ENCODE results near the gene PSEN1. TPM values are rescaled to one million over a fixed set of nuclear protein-coding genes. Genes with fewer than 3 reads are reported as not detected.

The PSEN1 gene
- total RNA-seq, 1 experiment from 2014 or later, result 49.9 TPM

DNA sequence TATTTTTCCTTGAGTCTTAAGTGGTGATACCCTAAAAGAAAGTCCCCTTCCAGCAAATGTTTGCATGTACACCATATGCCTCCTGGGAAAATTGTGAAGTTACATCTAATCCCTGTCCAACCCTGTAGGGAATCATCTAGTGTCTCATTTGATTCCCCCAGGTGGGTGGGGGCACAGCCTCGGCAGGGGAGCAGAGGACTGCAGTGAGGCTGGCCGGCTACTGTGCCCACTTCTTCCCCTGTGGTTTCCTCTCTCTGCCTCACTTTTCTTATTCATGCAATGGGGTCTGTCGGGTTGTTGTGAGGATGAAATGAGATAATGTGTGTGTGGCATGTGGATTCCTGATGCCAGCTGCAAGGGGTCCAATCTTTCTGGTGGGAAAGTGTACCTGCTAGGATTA, 107.0 kb downstream of the PSEN1 start:
- no peaks in the 10 kb centered on the region; a peak in 2 of 5 replicates for H3K9me3 Mint-ChIP-seq
- no peak overlapping the region for H3K27ac ChIP-seq (ENCODE audit: insufficient read length, low read depth, low read length)
- peaks cover 21 to 28% of the 10 kb centered on the region in 2 experiments for H3K4me1 Mint-ChIP-seq
- TF ChIP-seq, protein P1, sequence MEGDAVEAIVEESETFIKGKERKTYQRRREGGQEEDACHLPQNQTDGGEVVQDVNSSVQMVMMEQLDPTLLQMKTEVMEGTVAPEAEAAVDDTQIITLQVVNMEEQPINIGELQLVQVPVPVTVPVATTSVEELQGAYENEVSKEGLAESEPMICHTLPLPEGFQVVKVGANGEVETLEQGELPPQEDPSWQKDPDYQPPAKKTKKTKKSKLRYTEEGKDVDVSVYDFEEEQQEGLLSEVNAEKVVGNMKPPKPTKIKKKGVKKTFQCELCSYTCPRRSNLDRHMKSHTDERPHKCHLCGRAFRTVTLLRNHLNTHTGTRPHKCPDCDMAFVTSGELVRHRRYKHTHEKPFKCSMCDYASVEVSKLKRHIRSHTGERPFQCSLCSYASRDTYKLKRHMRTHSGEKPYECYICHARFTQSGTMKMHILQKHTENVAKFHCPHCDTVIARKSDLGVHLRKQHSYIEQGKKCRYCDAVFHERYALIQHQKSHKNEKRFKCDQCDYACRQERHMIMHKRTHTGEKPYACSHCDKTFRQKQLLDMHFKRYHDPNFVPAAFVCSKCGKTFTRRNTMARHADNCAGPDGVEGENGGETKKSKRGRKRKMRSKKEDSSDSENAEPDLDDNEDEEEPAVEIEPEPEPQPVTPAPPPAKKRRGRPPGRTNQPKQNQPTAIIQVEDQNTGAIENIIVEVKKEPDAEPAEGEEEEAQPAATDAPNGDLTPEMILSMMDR (conservative IDR thresholded peaks at IDR 0.05), result no peak
- no peak overlapping the region for H2AFZ ChIP-seq (ENCODE audit: low read length)
- H4K91ac ChIP-seq (ENCODE audit: insufficient read length, low read depth, low read length), result no peak overlapping the region
- no peaks in the 10 kb centered on the region for H4K20me1 ChIP-seq (ENCODE audit: control insufficient read depth, insufficient read depth, insufficient read length)
- H3K4me1 ChIP-seq (ENCODE audit: insufficient read depth, low read length), result no peaks in the 10 kb centered on the region; the same call in 1 of the 2 replicates
- H3K4me3 Mint-ChIP-seq, result no peak overlapping the region
- no peak overlapping the region for H3K9ac ChIP-seq (ENCODE audit: extremely low read depth, insufficient read length, low read length)
- H2AK5ac ChIP-seq (ENCODE audit: insufficient read length, low read length), result no peak overlapping the region
- no peak overlapping the region for H3K18ac ChIP-seq (ENCODE audit: insufficient read length, low read depth, low read length)
- H3T11ph ChIP-seq (ENCODE audit: low read length), result no peak overlapping the region
- H2BK20ac ChIP-seq (ENCODE audit: low read depth, low read length, poor library complexity, severe bottlenecking), result no peak overlapping the region
- H3K56ac ChIP-seq (ENCODE audit: insufficient read length, low read depth, low read length), result no peak overlapping the region
- no peak overlapping the region for H2BK5ac ChIP-seq (ENCODE audit: insufficient read length, low read length)
- H3K27me3 ChIP-seq (ENCODE audit: insufficient read depth, low read length), result peaks cover 13% of the 10 kb centered on the region
- no peak overlapping the region for H4K8ac ChIP-seq (replicated peaks; ENCODE audit: insufficient read length, low read depth, low read length)
- H3K23me2 ChIP-seq (ENCODE audit: insufficient read length, low read depth, low read length, poor library complexity, severe bottlenecking), result peaks cover under 1% of the 10 kb centered on the region
- WGBS (ENCODE audit: extremely low coverage, insufficient read length, low lambda C conversion rate), result no CpG with 5 or more reads among the region's 3 CpGs
- H3K9me3 ChIP-seq (ENCODE audit: control insufficient read depth, low read depth, low read length), result no peaks in the 10 kb centered on the region
- no peak overlapping the region for H2BK12ac ChIP-seq (ENCODE audit: insufficient read length, low read depth, low read length)
- no peak overlapping the region for H2BK15ac ChIP-seq (ENCODE audit: low read depth, low read length)
- H2BK120ac ChIP-seq (ENCODE audit: low read depth, low read length, poor library complexity, severe bottlenecking), result no peak overlapping the region
- H3K4ac ChIP-seq (ENCODE audit: low read depth, low read length), result no peak overlapping the region
- peaks cover 44% of the 10 kb centered on the region for H3K27me3 Mint-ChIP-seq (ENCODE audit: low read depth)
- H3K36me3 Mint-ChIP-seq (ENCODE audit: insufficient read depth in 1 of 3, low read depth in 3 of 3), result peaks cover 0 to 11% (median 3%) of the 10 kb centered on the region in 3 experiments; a peak in 3 of 7 replicates
- no peak overlapping the region for H3K14ac ChIP-seq (ENCODE audit: insufficient read depth, low read length)
- H3K79me1 ChIP-seq (ENCODE audit: insufficient read depth, low read depth, low read length, poor library complexity, severe bottlenecking), result no peaks in the 10 kb centered on the region
- H3K4me2 ChIP-seq (ENCODE audit: insufficient read depth, insufficient read length, low read length), result no peak overlapping the region
- no peak overlapping the region for H3K23ac ChIP-seq (ENCODE audit: insufficient read length, low read depth, low read length)
- no peaks in the 10 kb centered on the region for H3K79me2 ChIP-seq (ENCODE audit: insufficient read depth, low read length)
- no peak overlapping the region for H4K5ac ChIP-seq (ENCODE audit: insufficient read length, low read depth, low read length)
- DNase-seq, result no peak
- H3K27ac Mint-ChIP-seq, result no peak overlapping the region
